Measurements from ENCODE around the gene RNF214. TPM values are rescaled to one million over a fixed set of nuclear protein-coding genes. Genes with fewer than 3 reads are reported as not detected.

Gene RNF214
- total and polyA plus RNA-seq, 10 of the 15 experiments (the other 5 are each of a cell fraction or from before 2014, with no cell fraction given), result 4.8 to 16.8 (median 10.5) TPM

- TF ChIP-seq MYC (IDR thresholded peaks at IDR 0.05; ENCODE audit: insufficient read depth, insufficient read length, insufficient replicate concordance, low read length, severe bottlenecking) (no peak), ELK1 (IDR thresholded peaks at IDR 0.05; ENCODE audit: low read depth, low read length) (no peak), IRF3 (IDR thresholded peaks at IDR 0.05) (no peak)
Observed at GRCh38 chr11:117290809-117291396, 58.4 kb downstream of the RNF214 start, which contains the start of gene BACE1-AS (continued).

- Histone ChIP-seq H3K4me3 (no peak overlapping the region), H3K79me2 (ENCODE audit: control insufficient read depth, insufficient read depth, low read length) (no peaks in the 10 kb centered on the region), H4K20me1 (ENCODE audit: control insufficient read depth, insufficient read depth) (no peaks in the 10 kb centered on the region), H3K4me1 (ENCODE audit: control insufficient read depth, insufficient read depth, low read length) (no peaks in the 10 kb centered on the region), H2AFZ (ENCODE audit: control insufficient read depth, low read depth, low read length) (no peak overlapping the region), H3K4me2 (ENCODE audit: control insufficient read depth, insufficient read depth) (no peak overlapping the region), H3K27ac (ENCODE audit: control insufficient read depth, insufficient read depth) (no peak overlapping the region), H3K9me3 (replicated peaks; ENCODE audit: control insufficient read depth, insufficient read depth, low read length) (no peaks in the 10 kb centered on the region), H3K27me3 (replicated peaks in 1 of 2; ENCODE audit: control insufficient read depth in 2 of 2, insufficient read depth in 2 of 2, low read length in 1 of 2) (no peaks in the 10 kb centered on the region), H3K36me3 (ENCODE audit: control insufficient read depth in 2 of 2, insufficient read depth in 2 of 2, low read length in 1 of 2) (peaks cover 0 to 2% of the 10 kb centered on the region in 2 experiments; a peak in 2 of 4 replicates), H3K9ac (ENCODE audit: control insufficient read depth, insufficient read depth, low read length) (no peak overlapping the region)
- FAIRE-seq (no peak), ATAC-seq (no peak), DNase-seq (ENCODE audit: low read depth, low spot score) (no peak)
- ChIA-PET POLR2A (no interaction called here), SMC1A (ENCODE audit: uncharacterized antibody, unreplicated experiment) (interaction anchor here (0.6 kb wide), 1 partner anchor 273 kb away, joined by 3 read pairs; no protein-coding TSS in a partner anchor), CTCF (no interaction called here), RAD21 (ENCODE audit: unreplicated experiment) (no interaction called here)
- BruUV-seq (replicated peaks), result no TSS peak
- in situ Hi-C loops (cut with MboI), result no loop called here
- 100% methylated on average over 2 of the region's 2 CpGs for WGBS (ENCODE audit: insufficient coverage, insufficient replicate concordance, low lambda C conversion rate, missing lambda C conversion rate)
- intact Hi-C loops (cut with micrococcal nuclease; ENCODE audit: unreplicated experiment), result no loop called here
- TF ChIP-seq HDAC6 (IDR thresholded peaks at IDR 0.05; ENCODE audit: unreplicated experiment) (no peak), ZBTB4 (CRISPR knock-in tag; IDR thresholded peaks at IDR 0.05) (no peak), MEF2A (IDR thresholded peaks at IDR 0.05; ENCODE audit: insufficient read depth, low read depth, low read length) (no peak), ZBED1 (IDR thresholded peaks at IDR 0.05; ENCODE audit: borderline replicate concordance) (no peak), LARP7 (IDR thresholded peaks at IDR 0.05) (no peak), NFYB (IDR thresholded peaks at IDR 0.05; ENCODE audit: insufficient read depth, low read depth, low read length) (no peak), SREBF1 (IDR thresholded peaks at IDR 0.05; ENCODE audit: low read length) (no peak), IRF5 (IDR thresholded peaks at IDR 0.05; ENCODE audit: borderline replicate concordance) (no peak), RUNX3 (IDR thresholded peaks at IDR 0.05; ENCODE audit: low read length) (no peak)
Observed at GRCh38 chr11:117292616-117293015, 60.1 kb downstream of the RNF214 start.
